IPS-NIHi7 (cell line): Measurements from ENCODE around the gene FAM168A.

Source experiments
- DNase-seq: peaks from one replicate; pipeline ENCODE4 v3.0.0; 2012; ENCODE audit warnings: mixed read lengths; ENCODE audit errors: extremely low spot score

Gene FAM168A

GRCh38 chr11:73556966-73557365 is 40.9 kb downstream of the FAM168A start:
- no peak for DNase-seq

DNA sequence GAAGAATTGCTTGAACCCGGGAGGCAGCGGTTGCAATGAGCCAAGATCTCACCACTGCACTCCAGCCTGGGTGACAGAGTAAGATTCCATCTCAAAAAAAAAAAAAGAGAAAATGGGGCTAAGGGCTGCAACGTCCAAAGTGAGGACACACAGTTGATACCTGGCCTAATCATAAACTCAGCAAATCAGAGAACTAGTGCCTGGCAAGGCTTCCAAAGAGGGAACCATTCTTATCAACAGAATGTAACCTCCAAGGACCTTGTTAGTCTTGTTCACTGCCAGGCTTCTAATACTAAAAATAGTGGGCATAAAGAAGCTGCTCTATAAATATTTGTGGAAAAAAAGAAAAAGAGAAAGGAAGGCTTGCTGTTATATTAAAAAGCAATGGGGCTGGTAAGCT is 42.3 kb downstream of the FAM168A start:
- no peak for DNase-seq

DNA sequence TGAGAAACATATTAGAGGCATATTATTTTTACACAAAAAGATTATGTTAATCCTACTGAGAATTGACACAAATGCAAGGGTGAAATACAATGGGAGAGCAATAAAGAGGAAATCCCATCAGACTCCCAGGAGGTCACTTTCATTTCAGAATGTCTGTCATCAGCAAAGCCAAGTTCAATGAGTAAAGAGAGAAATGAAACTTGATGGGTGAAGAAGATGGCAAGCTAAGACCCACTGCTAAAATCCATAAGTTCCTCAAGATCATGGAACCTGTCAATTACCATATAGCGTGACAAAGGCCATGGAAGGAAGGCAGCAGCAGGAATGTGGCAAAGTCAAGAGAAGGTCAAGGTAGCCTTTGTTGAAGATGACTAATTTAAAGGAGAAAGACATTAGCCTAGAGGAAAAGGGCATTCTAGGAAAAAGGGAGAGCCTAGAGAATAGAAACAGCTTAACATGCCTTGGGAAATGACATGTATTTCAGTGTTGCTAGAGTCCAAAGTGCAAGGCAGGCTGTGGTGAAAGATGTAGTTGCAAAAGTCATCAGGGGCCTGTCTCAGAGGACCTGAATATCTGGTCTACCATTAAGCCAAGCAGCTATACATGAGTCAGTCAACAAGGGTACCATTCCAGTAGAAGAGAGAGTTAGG is 43.1 kb downstream of the FAM168A start:
- DNase-seq, result no peak

DNA sequence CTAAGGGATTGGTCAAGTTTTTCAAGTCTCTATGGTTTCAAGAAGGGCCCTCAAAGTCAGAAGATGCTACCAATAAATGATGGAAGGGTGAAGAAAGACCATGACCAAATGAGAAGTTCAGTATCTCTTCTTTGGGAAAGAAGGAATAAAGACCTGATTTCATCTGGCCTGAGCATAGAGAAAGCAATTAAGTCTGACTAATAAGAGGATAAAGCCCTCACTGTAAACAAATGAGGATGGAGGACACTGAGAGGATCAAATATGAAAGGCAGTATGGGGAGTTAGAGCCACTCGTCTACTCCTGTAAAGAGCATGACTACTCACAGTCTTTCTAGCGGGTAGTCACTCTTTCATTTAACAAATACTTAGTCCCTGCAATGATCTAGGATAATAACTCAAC is 44.6 kb downstream of the FAM168A start:
- no peak for DNase-seq

DNA sequence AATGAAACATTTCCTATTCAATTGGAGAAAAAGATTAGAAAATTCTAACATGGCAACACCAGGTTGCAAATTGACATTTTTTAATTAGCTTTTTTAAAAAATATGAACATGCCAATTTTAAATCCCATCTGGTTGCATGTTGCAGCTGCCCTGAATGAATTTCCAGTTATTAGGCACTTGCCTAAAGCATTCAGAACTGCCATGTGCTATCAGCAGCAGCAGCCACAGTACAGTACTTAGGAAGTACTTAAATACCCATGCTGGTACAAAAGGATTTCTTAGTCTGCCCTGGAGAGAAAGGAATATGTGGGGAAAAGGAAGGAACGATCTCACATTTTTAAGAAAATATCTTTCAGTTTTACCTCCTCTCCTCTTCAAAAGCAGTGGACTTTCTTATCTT is 46.2 kb downstream of the FAM168A start:
- DNase-seq, result no peak

DNA sequence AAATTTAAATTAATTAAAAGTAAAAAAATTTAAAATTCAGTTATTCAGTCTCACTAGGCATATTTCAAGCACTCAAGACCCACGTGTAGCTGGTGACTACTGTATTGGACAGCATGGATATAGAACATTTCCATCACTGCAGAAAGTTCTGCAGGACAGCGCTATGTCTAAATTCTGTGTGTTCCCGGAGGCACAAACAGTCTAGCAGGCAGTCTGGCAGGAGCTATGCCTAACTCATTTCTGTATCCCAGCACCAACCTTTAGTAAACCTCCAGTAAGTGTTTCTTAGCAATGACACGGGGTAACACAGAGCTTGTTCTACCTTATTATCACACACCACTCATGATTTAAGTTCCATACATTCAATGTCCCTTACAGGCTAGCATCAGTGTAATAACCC is 48.5 kb downstream of the FAM168A start:
- DNase-seq, result no peak

GRCh38 chr11:73547706-73548595 is 50.0 kb downstream of the FAM168A start:
- no peak for DNase-seq

DNA sequence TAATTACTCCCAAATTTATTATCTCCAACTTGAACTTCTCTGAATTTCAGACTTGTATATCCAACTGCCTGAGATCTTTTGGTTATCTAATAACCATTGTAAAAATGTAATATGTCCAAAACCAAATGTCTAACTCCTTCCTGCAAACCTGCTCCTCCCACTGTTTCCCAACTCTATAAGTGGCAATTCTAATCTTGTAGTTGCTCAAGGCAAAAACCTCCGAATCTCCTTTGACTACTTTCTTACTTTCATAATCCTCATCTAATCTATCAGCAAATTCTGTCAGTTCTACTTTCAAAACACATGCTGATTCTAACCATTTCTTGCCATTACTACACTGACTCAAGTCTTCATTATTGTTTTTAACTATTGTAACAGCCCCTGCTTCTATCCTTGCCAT is 55.7 kb downstream of the FAM168A start:
- DNase-seq, result no peak

DNA sequence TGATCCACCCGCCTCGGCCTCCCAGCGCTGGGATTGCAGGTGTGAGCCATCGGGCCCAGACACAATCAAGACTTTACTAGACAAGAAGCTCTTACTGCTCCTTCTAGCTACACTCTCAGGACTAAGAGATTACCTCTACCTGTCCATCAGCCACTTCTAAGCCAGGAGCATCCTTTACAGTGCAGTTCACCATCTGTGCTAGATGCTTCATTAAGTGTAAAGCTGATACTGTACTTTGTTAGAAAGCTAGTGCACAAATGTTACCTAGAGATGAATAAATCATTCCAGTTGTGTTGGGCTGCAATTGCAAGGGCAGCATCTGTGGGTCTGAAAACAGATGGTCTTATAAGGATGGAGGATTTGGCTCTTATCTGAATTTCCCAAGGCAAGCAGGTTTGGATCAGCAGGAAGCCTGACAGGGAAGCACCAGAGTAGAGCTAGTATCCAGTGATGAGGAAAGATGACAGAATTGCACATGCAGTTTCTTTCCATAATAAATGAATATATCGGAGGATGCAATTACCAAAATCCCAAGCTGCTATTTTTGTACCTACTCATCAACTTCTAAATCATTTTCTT is 58.3 kb downstream of the FAM168A start:
- DNase-seq, result no peak

GRCh38 chr11:73538381-73538872 is 59.5 kb downstream of the FAM168A start:
- no peak for DNase-seq

- DNase-seq, result no peak
These were observed 59.9 kb downstream of the FAM168A start for GRCh38 chr11:73537969-73538368.

DNA sequence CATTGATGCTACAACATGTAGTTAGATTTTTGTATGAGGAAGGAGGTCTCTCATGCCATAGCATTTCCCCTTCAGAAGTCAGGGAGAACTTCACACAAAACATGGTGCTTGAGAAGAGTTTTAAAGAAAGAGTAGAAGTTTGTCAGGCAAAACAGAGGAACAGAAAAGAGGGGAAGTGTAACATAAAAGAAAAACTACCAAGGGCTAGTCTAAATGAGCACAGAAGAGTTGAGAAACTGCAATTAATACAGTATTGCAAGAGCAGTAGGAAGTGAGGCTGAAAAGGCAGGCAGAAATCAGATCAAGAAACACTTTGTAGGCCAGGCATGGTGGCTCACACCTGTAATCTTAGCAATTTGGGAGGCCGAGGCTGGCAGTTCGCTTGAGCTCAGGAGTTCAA is 61.0 kb downstream of the FAM168A start:
- DNase-seq, result no peak

GRCh38 chr11:73532310-73532709 is 65.6 kb downstream of the FAM168A start:
- DNase-seq, result no peak

DNA sequence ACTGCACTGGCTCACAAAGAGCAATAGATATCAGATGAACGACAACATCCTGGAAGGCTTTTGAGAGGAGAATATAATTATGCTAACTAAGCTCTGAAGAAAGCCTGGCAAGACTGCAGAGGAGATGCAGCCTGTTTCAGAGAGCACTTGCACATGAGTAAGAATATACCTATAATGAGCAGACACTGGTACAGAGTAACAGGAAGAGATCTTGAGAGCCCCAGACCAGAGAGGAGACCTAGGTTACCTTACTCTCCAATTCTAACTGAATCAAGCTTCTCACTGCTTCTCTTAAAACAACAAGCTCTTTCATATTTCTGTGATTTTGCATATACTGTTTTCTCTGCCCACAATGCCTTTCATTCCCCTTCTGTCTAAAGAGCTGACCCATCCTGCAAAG is 66.5 kb downstream of the FAM168A start:
- DNase-seq, result no peak

GRCh38 chr11:73530109-73530508 is 67.8 kb downstream of the FAM168A start:
- peak; percentile 41 for DNase-seq

DNA sequence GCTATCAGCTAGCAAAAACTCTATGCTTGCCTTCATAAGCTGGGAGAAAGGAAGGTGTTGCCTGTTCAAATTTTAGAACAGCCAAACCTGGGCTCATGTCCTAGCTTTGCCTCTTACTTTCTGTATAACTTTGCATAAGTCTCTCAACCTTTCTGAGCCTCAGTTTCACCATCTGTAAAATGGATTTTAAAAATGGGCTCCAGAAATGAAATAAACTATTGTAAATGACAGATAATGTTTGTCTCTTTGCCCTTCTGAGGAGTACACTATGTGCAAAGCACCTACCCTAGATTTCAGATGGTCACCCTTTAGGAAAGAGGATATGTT is 68.7 kb downstream of the FAM168A start:
- DNase-seq, result no peak

DNA sequence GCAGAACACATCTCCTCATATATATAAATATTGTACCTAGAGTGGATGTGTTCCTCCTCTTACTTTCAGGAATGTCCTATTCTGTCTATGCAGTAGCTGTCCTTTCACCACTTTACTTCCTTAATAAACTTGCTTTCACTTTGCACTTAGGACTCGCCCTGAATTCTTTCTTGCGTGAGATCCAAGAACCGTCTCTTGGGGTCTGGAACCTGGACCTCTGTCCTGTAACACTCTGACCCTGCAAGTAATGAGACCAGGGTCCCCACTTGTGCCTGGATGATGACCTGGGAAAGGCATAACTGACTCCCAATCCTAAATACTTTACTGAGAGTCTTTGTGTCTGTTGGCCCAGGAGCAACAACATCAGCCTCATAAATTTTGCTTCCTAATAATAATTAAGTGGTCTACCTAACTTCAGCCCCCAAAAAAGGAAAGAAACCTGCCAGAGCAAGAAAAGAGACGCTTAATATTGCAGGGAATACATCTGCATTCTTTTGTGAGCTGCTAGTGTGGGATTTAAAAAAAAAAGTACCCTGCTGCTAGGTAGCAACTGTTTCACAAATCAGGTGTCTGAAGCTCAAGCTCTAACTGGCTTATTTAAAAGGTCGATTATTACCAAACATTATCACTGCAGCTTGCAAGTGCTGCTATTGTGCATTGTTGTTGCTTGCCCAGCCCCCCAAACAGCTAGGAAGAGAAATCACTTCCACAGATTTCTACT is 69.3 kb downstream of the FAM168A start:
- no peak for DNase-seq

- DNase-seq, result no peak
These were observed 69.9 kb downstream of the FAM168A start for GRCh38 chr11:73528013-73528412.

DNA sequence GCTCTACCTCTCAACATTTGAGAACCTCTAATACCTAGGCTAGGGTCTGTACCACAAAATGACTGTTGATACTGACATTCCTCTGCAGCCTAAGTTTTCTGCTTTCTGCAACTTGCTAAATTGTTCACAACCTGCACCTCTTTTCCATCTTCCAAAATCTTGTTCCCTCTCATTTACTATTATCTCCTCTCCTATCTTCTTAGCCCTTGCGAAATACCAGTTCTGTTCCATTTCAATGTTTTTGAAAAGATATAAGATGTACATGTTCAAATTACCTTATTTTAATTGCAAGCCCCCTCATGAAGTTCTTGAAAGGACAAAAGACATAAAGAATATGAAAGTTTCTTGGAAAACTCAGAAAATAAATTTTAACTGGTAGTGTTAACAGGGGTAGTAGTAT is 72.3 kb downstream of the FAM168A start:
- no peak for DNase-seq

DNA sequence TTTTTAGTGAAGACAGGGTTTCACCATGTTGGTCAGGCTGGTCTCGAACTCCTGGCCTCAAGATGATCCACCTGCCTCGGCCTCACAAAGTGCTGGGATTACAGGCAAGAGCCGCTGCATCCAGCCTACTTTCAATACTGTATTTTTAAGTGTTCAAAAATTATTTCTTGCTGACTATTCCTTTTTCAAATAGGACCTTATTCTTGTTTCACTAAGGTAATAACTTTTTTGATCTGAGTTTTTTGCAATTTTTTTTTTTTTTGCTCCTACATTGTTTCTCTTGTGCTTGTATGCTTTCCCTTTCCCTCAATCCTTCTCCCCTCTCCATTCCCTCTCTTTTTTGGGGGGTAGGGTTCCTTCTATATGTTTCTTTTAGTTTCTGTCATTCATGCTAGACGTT is 73.1 kb downstream of the FAM168A start:
- DNase-seq, result no peak

- DNase-seq, result no peak
These were observed 76.3 kb downstream of the FAM168A start for GRCh38 chr11:73521621-73522020.

GRCh38 chr11:73520353-73521061 is 77.4 kb downstream of the FAM168A start:
- no peak for DNase-seq
